Ramos (cell line): ENCODE results near the gene C19orf12.
"Not testable (repeated sequence)": the region's sequence is repeated elsewhere in the genome, so short reads cannot be mapped to it uniquely, and the experiment has no call there.

Source experiments
- in situ Hi-C: fragments of 300-500 bp; cut with MboI; formaldehyde crosslinking; loops from one replicate; pipeline ENCODE4 v1.14.3; 2022; ENCODE audit warnings: low sequenced_read_pairs; ENCODE audit not compliant: unreplicated experiment

The C19orf12 gene

GRCh38 chr19:29680447-29680846, 34.6 kb downstream of the C19orf12 start:
- in situ Hi-C loops: no loop called here

GRCh38 chr19:29679598-29680210, 35.4 kb downstream of the C19orf12 start:
- in situ Hi-C loops: no loop called here

GRCh38 chr19:29678484-29679106, 36.5 kb downstream of the C19orf12 start:
- in situ Hi-C loops: no loop called here

- in situ Hi-C loops: no loop called here
Observed at GRCh38 chr19:29677001-29677817, 37.9 kb downstream of the C19orf12 start.

- in situ Hi-C loops: no loop called here
Observed at GRCh38 chr19:29676586-29676985, 38.5 kb downstream of the C19orf12 start.

- in situ Hi-C loops: no loop called here
Observed at GRCh38 chr19:29675650-29676186, 39.3 kb downstream of the C19orf12 start.

- in situ Hi-C loops: no loop called here
Observed at GRCh38 chr19:29675120-29675649, 39.9 kb downstream of the C19orf12 start.

- in situ Hi-C loops: no loop called here
Observed at GRCh38 chr19:29674374-29675119, 40.5 kb downstream of the C19orf12 start.

GRCh38 chr19:29673451-29674371, 41.4 kb downstream of the C19orf12 start:
- in situ Hi-C loops: no loop called here

- in situ Hi-C loops: no loop called here
Observed at GRCh38 chr19:29672933-29673336, 42.1 kb downstream of the C19orf12 start.

GRCh38 chr19:29672319-29672932, 42.6 kb downstream of the C19orf12 start:
- in situ Hi-C loops: no loop called here

GRCh38 chr19:29671393-29672160, 43.5 kb downstream of the C19orf12 start:
- in situ Hi-C loops: no loop called here

- in situ Hi-C loops: not testable (repeated sequence)
Observed at GRCh38 chr19:29671026-29671392, 44.1 kb downstream of the C19orf12 start.

GRCh38 chr19:29670255-29670654, 44.8 kb downstream of the C19orf12 start:
- in situ Hi-C loops: no loop called here

GRCh38 chr19:29668746-29669609, 46.1 kb downstream of the C19orf12 start:
- in situ Hi-C loops: no loop called here

GRCh38 chr19:29667901-29668341, 47.1 kb downstream of the C19orf12 start:
- in situ Hi-C loops: no loop called here

- in situ Hi-C loops: no loop called here
Observed at GRCh38 chr19:29667387-29667783, 47.7 kb downstream of the C19orf12 start.
